ENCODE data around the gene FCGR1A.
"Not testable (repeated sequence)": the region's sequence is repeated elsewhere in the genome, so short reads cannot be mapped to it uniquely, and the experiment has no call there.

The FCGR1A gene

GRCh38 chr1:149777084-149777483 lies 5.4 kb upstream of the FCGR1A start:
- not testable (repeated sequence) for DNase-seq (ENCODE audit: low read depth, low spot score)

GRCh38 chr1:149778313-149778712 lies 4.2 kb upstream of the FCGR1A start:
- DNase-seq (ENCODE audit: low read depth, low spot score): not testable (repeated sequence)

- DNase-seq (ENCODE audit: low read depth, low spot score): not testable (repeated sequence)
These were observed 995 bp upstream of the FCGR1A start for GRCh38 chr1:149781413-149781984.

DNA sequence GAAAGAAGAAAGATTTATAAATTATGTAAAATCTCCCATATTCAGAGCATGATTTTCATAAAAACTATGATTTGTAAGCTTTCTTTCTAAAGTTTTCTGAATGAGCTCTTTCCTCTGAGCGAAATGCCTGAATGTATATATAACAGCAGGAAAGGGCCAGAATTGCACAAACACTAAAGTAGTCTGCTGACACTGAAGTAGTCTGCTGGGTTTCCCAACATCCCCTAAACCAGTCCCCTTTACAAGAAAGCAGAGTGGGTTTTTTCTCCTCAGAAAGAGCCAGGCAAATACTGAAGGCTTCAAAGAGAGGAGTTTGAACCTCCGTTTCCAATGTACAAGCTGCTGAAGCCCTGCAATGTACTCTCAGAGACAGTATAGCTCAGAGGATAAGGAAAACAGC lies 795 bp downstream of the FCGR1A start:
- not testable (repeated sequence) for DNase-seq (ENCODE audit: low read depth, low spot score)

- DNase-seq (ENCODE audit: low read depth, low spot score): not testable (repeated sequence)
These were observed 1.4 kb downstream of the FCGR1A start for GRCh38 chr1:149783868-149784267.

DNA sequence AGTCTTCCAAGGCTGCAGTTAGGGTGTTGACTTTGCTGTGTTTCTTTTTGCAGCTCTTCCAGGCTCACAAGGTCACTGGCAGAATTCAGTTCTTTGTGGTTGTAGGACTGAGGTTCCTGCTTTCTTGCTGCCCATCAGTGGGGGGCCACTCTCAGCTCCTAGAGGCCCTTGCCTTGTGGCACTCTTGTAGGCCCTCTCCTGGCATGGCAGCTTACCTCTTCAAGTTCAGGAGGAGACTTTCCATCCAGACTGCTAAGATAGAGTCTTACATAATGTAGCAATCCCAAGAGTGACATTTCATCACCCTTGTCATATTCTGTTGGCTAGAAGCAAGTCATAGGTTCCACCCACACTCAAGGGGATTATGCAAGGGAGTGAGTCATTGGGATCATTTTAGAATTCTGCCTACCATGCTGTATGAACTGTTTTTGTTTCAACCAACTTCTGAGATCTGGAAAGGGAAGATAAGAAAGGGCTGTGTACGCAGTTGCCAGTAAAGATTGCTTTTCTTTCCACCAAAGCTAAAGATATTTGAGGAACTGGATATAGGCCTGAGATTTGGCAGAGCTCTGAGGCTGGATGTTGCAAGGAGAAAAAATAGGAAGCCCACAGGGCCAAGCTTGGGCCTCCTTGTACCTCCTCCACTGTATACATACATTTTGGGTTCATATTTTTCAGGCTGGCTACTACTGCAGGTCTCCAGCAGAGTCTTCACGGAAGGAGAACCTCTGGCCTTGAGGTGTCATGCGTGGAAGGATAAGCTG lies 5.4 kb downstream of the FCGR1A start:
- DNase-seq (ENCODE audit: low read depth, low spot score): not testable (repeated sequence)

GRCh38 chr1:149792502-149792901 lies 10.0 kb downstream of the FCGR1A start:
- DNase-seq (ENCODE audit: low read depth, low spot score): peak; percentile 9

DNA sequence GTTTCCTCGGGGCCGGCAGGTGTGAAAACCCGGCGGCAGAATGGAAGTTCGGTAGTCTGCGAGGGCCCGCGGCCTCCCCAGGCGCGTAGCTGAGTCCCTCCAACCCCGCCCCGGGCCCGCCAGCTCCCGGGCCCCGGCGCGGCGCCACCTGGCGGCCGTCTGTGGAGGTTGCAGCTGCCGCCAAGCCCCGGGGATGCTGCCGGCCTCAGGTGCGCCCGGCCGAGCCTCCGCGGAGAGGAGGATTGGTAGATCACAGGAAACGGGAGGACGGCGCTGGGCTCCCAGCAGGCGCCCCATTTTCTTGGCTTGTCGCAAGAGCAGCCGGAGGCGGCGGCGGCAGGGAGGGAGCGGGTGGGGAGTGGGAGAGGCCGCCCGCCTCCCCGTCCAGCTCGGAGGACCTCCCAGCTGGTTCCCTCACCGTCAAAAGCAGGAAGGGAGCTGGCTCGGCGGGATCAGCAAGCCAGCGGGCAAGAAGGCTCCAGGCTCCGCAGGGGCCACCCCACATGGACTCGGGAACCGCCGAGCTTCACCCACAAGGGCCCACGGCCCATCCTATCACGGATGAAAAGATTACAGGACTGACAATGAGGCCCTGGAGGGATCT lies 10.5 kb downstream of the FCGR1A start:
- peak; percentile 54 for DNase-seq (ENCODE audit: low read depth, low spot score)

DNA sequence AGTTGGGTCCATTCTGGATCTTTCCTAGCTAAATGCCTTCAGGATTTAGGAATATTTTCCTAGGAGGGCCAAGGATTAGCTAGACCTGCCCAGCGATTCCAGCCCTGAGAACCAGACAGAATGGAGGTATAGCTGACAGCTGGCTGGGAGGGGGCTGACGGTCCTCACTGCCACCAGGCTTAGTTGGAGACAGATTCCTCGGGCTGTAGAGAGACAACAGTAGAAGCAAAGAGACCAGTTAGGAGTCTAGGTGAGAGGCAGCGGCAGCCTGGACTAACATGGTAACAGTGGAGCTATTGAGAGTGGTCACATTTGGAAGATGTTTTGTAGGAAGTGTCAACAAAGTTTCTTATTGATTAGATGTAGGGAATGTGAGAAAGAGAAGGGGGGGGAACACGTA lies 11.4 kb downstream of the FCGR1A start:
- DNase-seq (ENCODE audit: low read depth, low spot score): not testable (repeated sequence)

- DNase-seq (ENCODE audit: low read depth, low spot score): not testable (repeated sequence)
These were observed 19.1 kb downstream of the FCGR1A start for GRCh38 chr1:149801628-149802027.

- DNase-seq (ENCODE audit: low read depth, low spot score): not testable (repeated sequence)
These were observed 22.1 kb downstream of the FCGR1A start for GRCh38 chr1:149804417-149805080.

DNA sequence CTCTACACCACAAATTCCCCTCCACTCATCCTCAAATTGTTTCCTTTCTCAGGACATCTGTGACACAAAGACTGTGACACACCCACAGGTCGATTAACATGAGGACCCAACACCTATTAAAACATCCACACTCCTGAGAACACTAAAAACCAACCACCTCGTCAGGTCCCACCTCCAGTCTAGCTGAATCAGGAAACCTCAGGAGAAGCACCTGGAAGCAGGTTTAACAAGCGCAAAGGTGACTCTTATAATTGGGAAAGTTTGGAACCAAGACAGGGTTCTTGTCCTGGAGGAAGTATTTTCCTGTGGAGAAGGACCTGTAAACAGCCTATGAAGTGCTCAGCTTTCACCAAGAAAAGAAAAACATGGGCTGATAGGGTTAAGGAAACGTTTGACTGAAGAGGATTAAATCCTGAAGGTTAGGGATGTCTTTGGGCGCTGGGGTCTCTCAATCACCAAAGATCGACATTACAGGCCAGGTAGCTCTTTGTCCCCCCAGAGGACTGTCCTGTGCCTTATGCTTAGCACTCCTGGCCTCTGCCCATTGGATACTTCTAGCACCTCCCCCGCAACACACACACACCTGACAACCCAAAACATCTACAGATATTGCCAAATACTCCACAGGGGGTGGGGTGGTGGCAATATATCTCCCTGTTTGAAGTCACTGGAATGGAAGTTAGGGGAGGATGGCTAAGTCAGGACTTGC lies 28.4 kb downstream of the FCGR1A start:
- not testable (repeated sequence) for DNase-seq (ENCODE audit: low read depth, low spot score)

DNA sequence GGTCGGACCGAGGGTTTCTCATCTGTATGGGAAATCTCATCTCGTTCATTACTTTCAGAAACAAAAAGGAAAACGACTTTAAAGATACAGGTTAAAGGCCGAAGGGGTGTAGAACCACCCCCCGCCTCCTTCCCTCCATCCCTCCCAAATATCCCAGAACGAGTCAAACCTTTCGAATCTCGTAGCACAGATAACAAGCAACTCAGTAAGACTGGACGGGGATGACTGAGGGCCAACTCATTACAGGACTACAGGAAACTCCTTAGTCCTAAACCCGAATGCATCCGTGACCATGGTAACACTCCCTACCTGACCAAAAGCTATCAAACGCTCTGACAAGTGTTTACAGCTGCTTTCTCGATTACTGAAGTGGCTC lies 29.0 kb downstream of the FCGR1A start:
- DNase-seq (ENCODE audit: low read depth, low spot score): not testable (repeated sequence)

- peak; percentile 45 for DNase-seq (ENCODE audit: low read depth, low spot score)
These were observed 29.7 kb downstream of the FCGR1A start for GRCh38 chr1:149811890-149812829.

DNA sequence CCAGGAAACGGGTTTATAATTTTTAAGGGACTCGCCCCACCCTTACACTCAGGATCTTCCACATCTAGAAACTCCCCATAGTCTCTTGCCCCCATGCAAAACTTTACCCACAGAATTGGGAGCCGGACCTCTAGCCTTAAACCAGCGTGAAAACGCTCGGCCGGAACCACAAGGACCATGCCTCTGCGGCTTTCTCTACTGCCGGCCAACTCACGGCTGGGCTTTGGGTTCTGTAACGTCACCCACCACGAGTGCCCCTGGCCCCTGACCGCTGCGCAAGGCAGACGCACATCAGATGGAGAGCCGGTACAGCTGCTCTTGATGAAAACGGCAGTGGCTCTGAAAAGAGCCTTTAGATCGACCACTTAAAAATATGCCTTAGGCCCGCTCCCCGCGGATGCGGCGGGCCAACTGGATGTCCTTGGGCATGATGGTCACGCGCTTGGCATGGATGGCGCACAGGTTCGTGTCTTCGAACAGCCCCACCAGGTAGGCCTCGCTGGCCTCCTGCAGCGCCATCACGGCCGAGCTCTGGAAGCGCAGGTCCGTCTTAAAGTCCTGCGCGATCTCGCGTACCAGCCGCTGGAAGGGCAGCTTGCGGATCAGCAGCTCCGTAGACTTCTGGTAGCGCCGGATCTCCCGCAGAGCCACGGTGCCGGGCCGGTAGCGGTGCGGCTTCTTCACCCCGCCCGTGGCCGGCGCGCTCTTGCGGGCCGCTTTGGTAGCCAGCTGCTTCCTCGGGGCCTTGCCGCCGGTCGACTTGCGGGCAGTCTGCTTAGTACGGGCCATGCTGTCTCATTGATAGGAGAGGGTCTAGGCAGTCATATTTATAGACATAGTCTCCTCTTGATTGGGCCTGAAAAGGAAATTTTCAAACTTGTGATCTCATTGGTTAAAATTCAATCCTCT lies 30.7 kb downstream of the FCGR1A start:
- DNase-seq (ENCODE audit: low read depth, low spot score): not testable (repeated sequence)

DNA sequence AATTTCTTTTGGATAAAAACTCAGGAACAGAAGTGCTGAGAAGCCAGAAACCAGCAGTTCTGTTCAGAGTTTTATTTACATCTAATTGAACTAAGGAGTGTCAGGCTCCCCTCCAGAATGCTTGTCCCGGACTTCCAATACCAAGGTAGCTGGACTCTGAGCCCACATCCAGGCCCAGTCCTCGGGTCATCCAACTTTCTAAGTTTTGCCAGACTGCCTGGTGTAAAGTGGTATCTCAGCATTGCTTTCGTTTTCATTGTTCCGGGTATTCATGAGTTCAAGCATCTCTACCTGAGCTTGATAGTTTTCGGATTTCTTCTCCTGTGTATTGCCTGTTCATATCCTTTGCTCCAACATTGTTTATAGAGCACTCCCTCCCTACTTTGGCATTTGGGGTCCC lies 37.9 kb downstream of the FCGR1A start:
- not testable (repeated sequence) for DNase-seq (ENCODE audit: low read depth, low spot score)

GRCh38 chr1:149826555-149826954 lies 44.1 kb downstream of the FCGR1A start:
- DNase-seq (ENCODE audit: low read depth, low spot score): not testable (repeated sequence)

- not testable (repeated sequence) for DNase-seq (ENCODE audit: low read depth, low spot score)
These were observed 49.3 kb downstream of the FCGR1A start for GRCh38 chr1:149831764-149832315.
